NCI-H2107 treated with DMSO at 0.1 percent for 48 hours (cell line): Measurements from ENCODE around the gene CAMK1D.
"Not testable (repeated sequence)": the region's sequence is repeated elsewhere in the genome, so short reads cannot be mapped to it uniquely, and the experiment has no call there.

Source experiments
- DNase-seq: peaks from one replicate; lab custom pipeline; 2025; ENCODE audit not compliant: unreplicated experiment; lab: John Stamatoyannopoulos, UW

CAMK1D gene

DNA sequence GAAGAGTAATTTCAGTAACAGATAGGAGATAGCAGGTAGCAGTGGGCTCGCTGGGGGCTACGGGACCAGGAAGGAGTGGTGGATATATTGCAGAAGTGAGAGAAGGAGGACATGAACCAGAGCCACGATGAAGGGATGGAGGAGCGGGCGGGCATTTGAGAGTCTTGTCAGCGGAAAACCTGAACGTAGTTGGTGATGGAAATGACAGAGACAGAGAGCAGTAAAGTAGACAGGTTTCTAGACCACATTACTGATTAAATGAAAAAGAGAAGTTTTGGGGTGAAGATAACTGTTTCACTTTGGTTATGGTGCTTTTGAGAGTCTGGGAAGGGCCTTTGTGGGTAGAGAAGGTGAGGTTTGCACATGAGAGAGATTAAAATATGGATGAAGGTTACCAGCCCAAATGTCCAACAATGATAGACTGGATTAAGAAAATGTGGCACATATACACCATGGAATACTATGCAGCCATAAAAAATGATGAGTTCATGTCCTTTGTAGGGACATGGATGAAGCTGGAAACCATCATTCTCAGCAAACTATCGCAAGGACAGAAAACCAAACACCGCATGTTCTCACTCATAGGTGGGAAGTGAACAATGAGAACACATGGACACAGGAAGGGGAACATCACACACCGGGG, 196.9 kb downstream of the CAMK1D start:
- DNase-seq, result not testable (repeated sequence)

GRCh38 chr10:12547301-12547771, 198.0 kb downstream of the CAMK1D start:
- peak; percentile 57 for DNase-seq

DNA sequence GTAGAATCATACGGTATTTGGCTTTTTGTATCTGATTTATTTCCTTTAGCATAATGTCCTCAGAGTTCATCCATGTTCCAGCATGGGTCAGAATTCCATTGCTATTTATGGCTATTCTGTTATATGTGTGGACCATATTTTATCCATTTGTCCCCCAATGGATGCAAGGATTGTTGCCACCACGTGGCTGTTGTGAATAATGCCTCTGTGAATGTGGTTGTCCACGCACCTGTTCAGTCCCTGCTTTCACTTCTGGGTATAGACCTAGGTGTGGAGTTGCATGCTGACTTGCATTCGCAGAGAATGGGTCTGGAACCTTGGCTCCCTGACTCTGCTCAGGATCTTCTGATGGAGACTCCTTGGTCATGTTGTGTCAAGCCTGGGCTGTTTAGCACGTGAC, 199.9 kb downstream of the CAMK1D start:
- DNase-seq, result peak; percentile 8

DNA sequence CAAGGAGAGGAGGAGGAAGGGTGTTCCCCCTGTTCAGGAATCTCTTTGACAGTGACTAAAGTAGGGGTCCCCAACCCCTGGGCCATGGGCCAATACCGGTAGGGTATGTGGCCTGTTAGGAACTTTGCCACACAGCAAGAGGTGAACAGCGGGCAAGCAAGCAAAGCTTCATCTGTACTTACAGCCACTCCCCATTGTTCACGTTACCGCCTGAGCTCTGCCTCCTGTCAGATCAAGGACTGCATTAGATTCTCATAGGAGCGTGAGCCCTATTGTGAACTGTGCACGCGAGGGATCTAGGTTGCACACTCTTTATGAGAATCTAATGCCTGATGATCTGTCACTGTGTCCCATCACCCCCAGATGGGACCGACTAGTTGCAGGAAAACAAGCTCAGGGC, 201.6 kb downstream of the CAMK1D start:
- DNase-seq, result no peak

DNA sequence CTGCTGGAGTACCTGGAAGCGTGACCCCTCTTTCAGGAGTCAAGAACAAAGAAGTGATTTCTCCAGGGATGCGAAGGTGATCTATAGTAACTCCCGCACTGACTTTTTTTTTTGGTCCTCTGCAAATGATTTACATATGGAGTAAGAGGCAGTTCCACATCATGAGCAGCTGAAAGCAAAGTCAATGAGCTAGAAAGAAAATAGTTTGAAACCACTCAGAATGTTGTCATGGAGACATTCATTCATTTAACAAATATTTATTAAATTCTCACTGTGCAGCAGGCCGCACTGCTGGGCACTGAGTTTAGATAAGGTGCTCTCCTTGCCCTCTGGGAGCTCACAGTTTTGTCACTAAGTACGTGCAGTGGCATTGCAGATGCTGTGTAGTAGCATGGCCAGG, 206.7 kb downstream of the CAMK1D start:
- no peak for DNase-seq

DNA sequence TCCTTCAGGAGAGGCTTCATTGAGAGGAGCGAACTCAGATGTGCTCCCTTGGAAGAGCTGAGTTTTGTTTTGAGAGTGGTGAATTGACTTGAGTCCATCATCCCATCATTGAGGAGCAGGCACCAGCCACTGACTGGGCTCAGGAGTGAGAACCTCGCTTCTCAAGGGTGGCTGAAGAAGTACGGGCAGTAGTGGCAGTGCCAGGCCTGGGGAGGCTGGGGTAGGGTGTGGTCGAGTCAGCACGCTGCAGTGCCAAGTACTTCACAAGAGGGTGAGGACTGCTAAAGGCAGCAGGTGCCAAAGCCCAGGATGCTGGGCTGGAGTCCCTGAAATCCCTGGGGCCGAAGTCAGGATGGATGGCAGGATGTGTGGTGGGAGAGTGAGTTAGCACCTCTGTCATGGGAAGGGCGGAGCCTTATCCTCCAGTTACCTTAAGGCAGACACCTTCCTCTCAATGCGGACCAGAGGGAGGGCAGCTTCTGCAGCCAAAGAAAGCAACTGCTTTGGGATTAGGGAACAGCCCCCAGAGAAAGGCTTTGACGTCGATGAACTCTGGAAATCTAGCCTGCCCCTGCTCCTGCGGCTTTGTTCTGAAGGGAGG, 210.3 kb downstream of the CAMK1D start:
- DNase-seq, result peak; percentile 8

- DNase-seq, result no peak
Observed at GRCh38 chr10:12561307-12561706, 212.0 kb downstream of the CAMK1D start.

- no peak for DNase-seq
Observed at GRCh38 chr10:12561720-12562119, 212.4 kb downstream of the CAMK1D start.

DNA sequence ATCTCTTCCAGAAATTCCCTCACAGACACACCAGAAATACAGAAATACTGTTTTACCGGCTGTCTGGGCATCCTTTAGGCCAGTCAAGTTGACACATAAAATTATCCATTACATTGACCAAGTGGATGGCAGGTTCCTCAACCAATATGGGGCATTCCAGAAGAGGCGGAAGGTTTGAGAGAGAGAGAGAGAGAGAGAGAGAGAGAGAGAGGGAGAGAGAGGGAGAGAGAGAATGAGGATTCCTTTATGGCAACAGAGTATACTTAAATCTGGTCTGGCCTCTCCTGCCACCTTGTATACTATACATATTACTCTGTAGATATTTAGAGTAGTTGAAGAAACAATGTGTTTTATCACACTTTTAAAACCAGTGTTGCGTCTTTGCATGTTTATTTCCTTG, 214.1 kb downstream of the CAMK1D start:
- DNase-seq, result no peak

- DNase-seq, result no peak
Observed at GRCh38 chr10:12564173-12564572, 214.8 kb downstream of the CAMK1D start.

GRCh38 chr10:12566161-12567115, 217.1 kb downstream of the CAMK1D start:
- DNase-seq, result no peak

DNA sequence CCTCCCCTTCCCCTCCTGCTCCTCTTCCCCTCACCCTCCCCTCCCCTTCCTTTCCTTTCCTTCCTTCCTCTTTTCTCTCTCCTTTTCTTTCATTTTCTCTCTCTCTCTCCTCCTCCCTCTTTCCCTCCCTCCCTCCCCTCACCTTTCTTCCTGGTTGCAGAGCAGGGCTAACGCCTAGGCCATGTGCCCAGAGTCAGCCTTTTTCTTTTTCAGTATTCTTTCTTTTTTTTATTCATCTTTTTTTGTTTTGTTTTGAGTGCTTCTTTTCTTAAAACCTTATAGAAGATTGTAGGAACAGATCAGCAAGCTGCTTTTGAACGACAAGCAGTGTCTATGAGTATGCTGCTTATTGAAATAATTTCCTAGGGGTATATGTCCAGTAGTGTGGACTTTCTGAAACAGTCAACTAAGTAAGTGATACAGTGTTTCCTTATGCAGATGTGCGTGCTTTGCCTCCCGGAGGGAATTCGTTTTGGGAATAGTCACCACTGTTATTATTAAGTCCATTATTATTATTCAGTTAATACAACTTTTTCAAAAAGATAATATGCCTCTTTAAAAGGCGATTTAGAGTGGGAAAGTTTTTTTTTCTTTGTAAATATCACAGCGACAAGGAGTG, 219.2 kb downstream of the CAMK1D start:
- no peak for DNase-seq

- no peak for DNase-seq
Observed at GRCh38 chr10:12572281-12572680, 222.9 kb downstream of the CAMK1D start.

DNA sequence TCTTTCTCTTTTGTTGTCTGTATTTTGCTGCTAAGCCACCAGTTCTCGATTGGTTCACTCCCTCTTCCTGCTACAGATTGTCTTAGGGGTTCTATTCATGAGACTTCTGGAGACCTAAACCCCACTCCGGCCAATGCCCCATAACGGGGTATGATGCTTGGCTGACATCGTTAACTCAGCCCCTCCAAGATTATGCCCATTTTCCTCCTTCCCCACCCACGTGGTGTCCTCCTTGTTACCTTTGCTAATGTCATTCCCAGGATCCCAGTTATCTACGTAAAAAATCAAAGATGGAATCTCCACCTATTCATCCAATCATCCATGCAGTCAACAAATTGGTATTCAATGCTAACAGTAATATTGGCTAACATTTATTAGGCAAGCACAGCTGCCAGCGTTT, 228.3 kb downstream of the CAMK1D start:
- DNase-seq, result no peak

DNA sequence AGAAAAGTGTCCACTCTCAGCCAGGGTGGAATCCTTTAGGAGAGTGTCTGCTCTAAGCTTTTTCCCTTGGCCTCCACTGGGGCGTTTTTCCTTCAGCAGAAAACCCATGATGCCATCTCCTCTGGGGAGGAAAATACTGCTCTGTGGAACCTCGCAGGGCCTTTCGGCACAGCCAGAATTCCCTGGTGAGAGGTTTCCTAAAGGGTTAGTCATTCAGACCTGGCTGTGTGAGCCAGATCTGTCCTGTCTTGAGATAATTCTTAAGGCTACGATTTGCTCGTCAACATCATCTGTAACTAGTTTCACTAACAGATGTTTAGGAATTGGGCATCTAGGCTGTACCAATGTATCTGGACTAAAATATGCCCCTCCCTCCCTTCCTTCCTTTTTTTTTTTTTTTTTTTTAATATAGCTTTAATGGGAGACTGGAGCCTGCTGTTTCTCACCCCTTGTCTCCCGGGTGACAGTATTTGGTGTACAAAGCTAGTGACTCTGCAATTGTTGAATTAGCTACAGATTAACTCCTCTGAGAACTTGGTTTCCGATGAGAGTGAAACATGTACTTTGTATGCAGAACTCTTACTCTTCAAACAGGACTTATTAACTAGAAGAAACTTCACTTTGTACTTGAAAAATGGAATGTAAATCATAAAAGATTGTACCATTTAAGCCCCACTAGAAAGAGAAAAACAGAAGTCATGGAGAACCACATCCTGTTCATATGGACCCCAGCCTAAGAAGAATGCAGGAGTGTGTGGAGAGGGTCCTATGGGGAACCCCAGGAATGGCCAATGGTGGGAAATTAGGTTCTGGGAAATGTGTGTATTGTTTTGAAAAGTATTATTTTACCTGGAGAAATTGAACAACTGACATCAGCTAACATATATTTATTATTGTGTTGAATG, 230.9 kb downstream of the CAMK1D start:
- DNase-seq, result no peak

DNA sequence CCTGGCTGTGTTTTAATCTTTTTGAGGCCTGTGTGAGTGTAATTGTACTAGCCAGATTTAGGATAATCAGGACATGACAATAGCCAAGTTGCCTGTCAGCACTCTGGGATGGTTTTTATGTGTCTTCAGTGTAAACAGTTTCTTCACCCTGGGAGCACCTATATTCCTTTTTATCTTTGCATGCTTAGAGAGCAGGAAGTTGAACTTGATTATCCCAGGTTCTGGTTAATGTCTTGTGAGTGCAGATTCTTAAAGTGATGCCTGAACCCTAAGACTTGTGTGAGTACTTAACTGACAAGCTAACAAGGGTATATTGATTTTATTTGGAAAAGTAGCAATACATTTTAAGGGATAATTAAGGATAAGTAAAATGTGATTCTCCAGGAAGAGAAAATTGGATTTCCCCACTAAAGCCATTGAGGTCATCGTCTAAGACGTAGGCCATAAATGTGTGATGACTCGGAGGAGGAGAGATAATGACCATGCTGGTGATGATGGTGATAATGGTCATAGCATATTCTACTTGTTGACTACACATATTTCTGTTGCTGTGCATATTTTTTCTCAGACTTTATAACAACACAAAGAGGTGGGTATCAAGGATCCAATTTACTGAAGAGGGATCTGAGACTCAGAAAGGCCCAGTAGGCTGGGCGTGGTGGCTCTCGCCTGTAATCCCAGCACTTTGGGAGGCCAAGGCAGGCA, 234.7 kb downstream of the CAMK1D start:
- DNase-seq, result no peak

DNA sequence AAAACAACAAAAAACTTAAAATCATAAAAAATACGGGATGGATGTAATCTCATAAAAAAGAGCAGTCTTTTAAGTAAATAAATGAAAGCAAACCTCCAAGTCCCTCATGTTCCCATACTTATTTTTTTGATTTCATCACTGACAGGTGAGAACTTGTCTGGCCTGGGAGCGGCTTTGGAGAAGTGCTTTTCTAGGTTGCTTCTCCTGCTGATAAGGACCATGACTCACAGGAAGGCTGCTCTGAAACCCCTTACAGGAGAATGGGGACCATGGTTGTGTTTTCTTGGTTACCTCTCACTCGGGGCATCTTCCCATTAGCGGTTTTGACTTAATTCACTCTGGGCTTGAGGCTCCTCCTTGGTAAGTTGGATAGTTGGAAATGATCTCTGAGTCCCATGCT, 237.4 kb downstream of the CAMK1D start:
- no peak for DNase-seq

DNA sequence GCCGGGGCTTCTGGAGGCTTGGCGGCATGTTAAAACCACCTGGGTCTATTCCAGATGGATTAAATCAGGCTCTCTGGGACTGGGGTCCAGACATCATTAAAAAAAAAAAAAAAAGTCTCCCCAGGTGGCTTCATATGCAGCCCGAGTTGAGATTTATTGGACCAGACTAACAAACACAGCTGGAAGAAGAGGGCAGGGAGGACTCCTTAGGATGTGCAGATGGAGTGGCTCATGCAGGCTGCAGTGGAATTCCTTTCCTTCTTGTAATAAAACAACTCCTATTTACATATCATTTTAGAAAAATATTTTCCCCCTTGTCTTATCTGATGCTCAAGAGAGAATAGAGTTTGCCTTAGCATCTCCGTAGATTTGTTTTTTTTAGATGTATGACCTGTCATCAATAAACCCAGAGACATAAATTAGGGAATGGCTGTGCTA, 238.1 kb downstream of the CAMK1D start:
- DNase-seq, result no peak

GRCh38 chr10:12588091-12588860, 238.9 kb downstream of the CAMK1D start:
- peak; percentile 22 for DNase-seq
